GM23338 (cell line): ENCODE data around the gene AP2A1. TPM values are rescaled to one million over a fixed set of nuclear protein-coding genes. Genes with fewer than 3 reads are reported as not detected.

Source experiments
- ATAC-seq: fragments of 200-7000 bp; cut with Tn5 transposase; 3 replicates; pipeline ENCODE4 v1.9.1; 2020
- DNase-seq: peaks from one replicate; pipeline ENCODE4 v3.0.0-alpha.2; 2015; ENCODE audit warnings: low spot score
- H2AFZ ChIP-seq: fragments of 200-600 bp; sonication (generic); 2 replicates; pipeline ENCODE4 v1.8.0; 2016; ENCODE audit warnings: antibody characterized with exemption, mild to moderate bottlenecking, moderate library complexity
- H3F3A ChIP-seq: fragments of 200-600 bp; sonication (generic); replicated peaks from 2 replicates; pipeline ENCODE4 v1.8.0; 2017; ENCODE audit warnings: antibody characterized with exemption, mixed run types, low read depth
- H3K27ac ChIP-seq: fragments of 200-600 bp; sonication (generic); 2 replicates; pipeline ENCODE4 v1.6.1; 2016; ENCODE audit warnings: low read depth
- H3K27me3 ChIP-seq: fragments of 200-600 bp; sonication (generic); 2 replicates; pipeline ENCODE4 v1.8.0; 2016; ENCODE audit warnings: mild to moderate bottlenecking, mixed run types, moderate library complexity; ENCODE audit not compliant: insufficient read depth
- H3K36me3 ChIP-seq: fragments of 200-600 bp; sonication (generic); 2 replicates; pipeline ENCODE4 v1.8.0; 2016; ENCODE audit warnings: mild to moderate bottlenecking; ENCODE audit not compliant: insufficient read depth
- H3K4me1 ChIP-seq: fragments of 200-600 bp; sonication (generic); 2 replicates; pipeline ENCODE4 v1.8.0; 2016; ENCODE audit warnings: mild to moderate bottlenecking, moderate library complexity; ENCODE audit not compliant: insufficient read depth
- H3K4me2 ChIP-seq: fragments of 200-600 bp; sonication (generic); 2 replicates; pipeline ENCODE4 v1.7.1; 2017; ENCODE audit warnings: mixed run types
- H3K4me3 ChIP-seq: fragments of 200-600 bp; sonication (generic); 2 replicates; pipeline ENCODE4 v1.6.1; 2016; ENCODE audit warnings: mixed run types
- H3K79me2 ChIP-seq: fragments of 200-600 bp; sonication (generic); replicated peaks from 2 replicates; pipeline ENCODE4 v1.8.0; 2017; ENCODE audit warnings: mild to moderate bottlenecking; ENCODE audit not compliant: insufficient read depth
- H3K9me2 ChIP-seq: fragments of 200-600 bp; sonication (generic); 2 replicates; pipeline ENCODE4 v1.8.0; 2017; ENCODE audit not compliant: insufficient read depth
- H4K20me1 ChIP-seq: fragments of 200-600 bp; sonication (generic); replicated peaks from 2 replicates; pipeline ENCODE4 v1.8.0; 2017; ENCODE audit warnings: mild to moderate bottlenecking; ENCODE audit not compliant: insufficient read depth
- H3K27ac Mint-ChIP-seq: 2 replicates; pipeline ENCODE4 v1.8.0; 2020; ENCODE audit warnings: inconsistent platforms, mild to moderate bottlenecking, moderate library complexity, mixed read lengths
- H3K27me3 Mint-ChIP-seq: 3 replicates; pipeline ENCODE4 v1.8.0; 2022; ENCODE audit warnings: low read depth, mild to moderate bottlenecking, moderate library complexity, mixed read lengths, inconsistent platforms; ENCODE audit not compliant: insufficient read depth, poor library complexity
- H3K36me3 Mint-ChIP-seq: 3 replicates; pipeline ENCODE4 v1.8.0; 2021; ENCODE audit warnings: low read depth, mild to moderate bottlenecking, inconsistent platforms, moderate library complexity, mixed read lengths
- H3K4me1 Mint-ChIP-seq: 3 replicates; pipeline ENCODE4 v1.8.0; 2020; ENCODE audit warnings: mild to moderate bottlenecking, inconsistent platforms, mixed read lengths
- H3K4me3 Mint-ChIP-seq: 3 replicates; pipeline ENCODE4 v1.8.0; 2021; ENCODE audit warnings: moderate library complexity, mild to moderate bottlenecking, inconsistent platforms, mixed read lengths
- H3K9me3 Mint-ChIP-seq: 3 replicates; pipeline ENCODE4 v1.8.0; 2020; ENCODE audit warnings: moderate library complexity, mild to moderate bottlenecking, inconsistent platforms, mixed read lengths
- CREB1 ChIP-seq: fragments of 250-450 bp; sonication (Bioruptor Pico); IDR thresholded peaks from 2 replicates; pipeline ENCODE4 v1.5.0; 2020; ENCODE audit warnings: low read depth, mild to moderate bottlenecking, moderate library complexity
- CTCF ChIP-seq, 2 experiments: fragments of 200-600 bp in 1 of 2; sonication (generic) in 1 of 2; conservative IDR thresholded peaks; 2 replicates each; pipeline versions ENCODE4 v1.5.1 to v1.6.1; 2016 to 2017; ENCODE audit warnings: antibody characterized with exemption in 2 of 2, low read depth in 2 of 2, mild to moderate bottlenecking in 2 of 2, moderate library complexity in 1 of 2
- ETS1 ChIP-seq: IDR thresholded peaks from 2 replicates; pipeline ENCODE4 v1.6.1; 2016; ENCODE audit warnings: antibody characterized with exemption
- EZH2 ChIP-seq: fragments of 200-600 bp; sonication (generic); IDR thresholded peaks from one replicate; pipeline ENCODE4 v1.8.0; 2017; ENCODE audit warnings: antibody characterized with exemption, mild to moderate bottlenecking, low read depth; ENCODE audit not compliant: unreplicated experiment
- EZH2phosphoT487 ChIP-seq: fragments of 200-600 bp; sonication (generic); IDR thresholded peaks from one replicate; pipeline ENCODE4 v1.8.1; 2018; ENCODE audit warnings: antibody characterized with exemption; ENCODE audit not compliant: unreplicated experiment
- JUNB ChIP-seq: IDR thresholded peaks from one replicate; pipeline ENCODE4 v1.6.1; 2016; ENCODE audit warnings: antibody characterized with exemption; ENCODE audit not compliant: unreplicated experiment
- NANOG ChIP-seq: IDR thresholded peaks from 2 replicates; pipeline ENCODE4 v1.6.1; 2016; ENCODE audit warnings: antibody characterized with exemption, borderline replicate concordance
- POLR2AphosphoS5 ChIP-seq: IDR thresholded peaks from 2 replicates; pipeline ENCODE4 v1.6.1; 2016; ENCODE audit warnings: antibody characterized with exemption, low read depth
- REST ChIP-seq: IDR thresholded peaks from one replicate; pipeline ENCODE4 v1.6.1; 2018; ENCODE audit warnings: antibody characterized with exemption; ENCODE audit not compliant: unreplicated experiment
- STAT1 ChIP-seq: IDR thresholded peaks from one replicate; pipeline ENCODE4 v1.6.1; 2016; ENCODE audit warnings: antibody characterized with exemption; ENCODE audit not compliant: unreplicated experiment
- ZNF114 ChIP-seq: fragments of 250-450 bp; sonication (Bioruptor Pico); IDR thresholded peaks from 2 replicates; pipeline ENCODE4 v1.5.0; 2020; ENCODE audit warnings: mild to moderate bottlenecking, moderate library complexity
- ZNF331 ChIP-seq: fragments of 250-450 bp; sonication (Bioruptor Pico); IDR thresholded peaks from 2 replicates; pipeline ENCODE4 v1.5.0; 2020; ENCODE audit warnings: low read depth, mild to moderate bottlenecking, moderate library complexity
- ZNF462 ChIP-seq: fragments of 250-450 bp; sonication (Bioruptor Pico); IDR thresholded peaks from 2 replicates; pipeline ENCODE4 v1.5.0; 2020; ENCODE audit warnings: mild to moderate bottlenecking, moderate library complexity
- polyA plus RNA-seq: library from polyadenylated mRNA; unstranded; fragments of >200 nt; fragmentation: Nextera tagmentation; extraction: Ambion mirVana; gene quantifications from 2 replicates; pipeline ENCODE4 v1.2.1, GENCODE V29; 2016
- total RNA-seq: library from RNA; depleted of rRNA; stranded (reverse); fragments of >200 nt; shearing (Covaris generic); gene quantifications from 2 replicates; pipeline ENCODE4 v1.2.3, GENCODE V29; 2014

AP2A1 gene
- total and polyA plus RNA-seq, 2 experiments from 2014 or later, result 34.1 to 129 TPM

GRCh38 chr19:49771674-49772139, 4.9 kb downstream of the AP2A1 start:
- Mint-ChIP-seq H3K4me3 (no peak overlapping the region; the same call in 2 of the 3 replicates), H3K9me3 (no peaks in the 10 kb centered on the region; the same call in 2 of the 3 replicates), H3K27ac (peak overlapping the region; percentile 84), H3K27me3 (peaks cover 15% of the 10 kb centered on the region), H3K36me3 (peaks cover 7% of the 10 kb centered on the region), H3K4me1 (peaks cover 15% of the 10 kb centered on the region)
- DNase-seq (no peak), ATAC-seq (no peak)
- no peaks in the 10 kb centered on the region for H3F3A ChIP-seq
- no peaks in the 10 kb centered on the region for H3K9me2 ChIP-seq
- H3K4me3 ChIP-seq, result no peak overlapping the region
- H3K27me3 ChIP-seq, result no peaks in the 10 kb centered on the region
- no peak overlapping the region for H3K4me2 ChIP-seq
- H3K79me2 ChIP-seq, result peaks cover 48% of the 10 kb centered on the region
- H3K4me1 ChIP-seq, result no peaks in the 10 kb centered on the region
- no peaks in the 10 kb centered on the region; the same call in 1 of the 2 replicates for H4K20me1 ChIP-seq
- H3K36me3 ChIP-seq, result no peaks in the 10 kb centered on the region
- no peak overlapping the region for H3K27ac ChIP-seq
- H2AFZ ChIP-seq, result no peak overlapping the region
- TF ChIP-seq REST (no peak), EZH2 (no peak), POLR2AphosphoS5 (no peak), CREB1 (no peak), ZNF462 (no peak), ZNF114 (CRISPR knock-in tag) (no peak), STAT1 (no peak), EZH2phosphoT487 (no peak), ZNF331 (no peak), CTCF (conservative IDR thresholded peaks at IDR 0.05; ENCODE audit: low read depth in 2 of 2) (no peak), NANOG (no peak), JUNB (no peak), ETS1 (no peak)
